ENCODE measurements around the gene APBB2.

APBB2 gene

DNA sequence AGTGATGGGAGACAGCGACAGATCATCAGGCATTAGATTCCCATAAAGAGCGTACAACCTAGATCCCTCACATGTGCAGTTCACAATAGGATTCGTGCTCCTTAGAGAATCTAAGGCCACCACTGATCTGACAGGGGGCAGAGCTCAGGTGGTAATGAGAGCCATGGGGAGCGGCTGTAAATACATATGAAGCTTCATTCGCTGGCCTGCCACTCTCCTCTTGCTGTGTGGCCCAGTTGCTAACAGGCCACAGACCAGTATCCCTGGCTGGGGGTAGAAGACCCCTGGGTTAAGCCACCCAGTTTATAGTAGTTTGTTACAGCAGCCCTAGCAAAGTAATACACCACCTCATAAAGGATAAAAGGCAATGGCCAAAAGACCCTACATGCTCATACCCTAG is 30.3 kb downstream of the APBB2 start:
- no peak for TF ChIP-seq CREB5 (CRISPR knock-in tag; IDR thresholded peaks at IDR 0.05; ENCODE audit: low read depth)
- TF ChIP-seq GLIS3 (CRISPR knock-in tag; IDR thresholded peaks at IDR 0.05), result no peak
- no peak for ATAC-seq

DNA sequence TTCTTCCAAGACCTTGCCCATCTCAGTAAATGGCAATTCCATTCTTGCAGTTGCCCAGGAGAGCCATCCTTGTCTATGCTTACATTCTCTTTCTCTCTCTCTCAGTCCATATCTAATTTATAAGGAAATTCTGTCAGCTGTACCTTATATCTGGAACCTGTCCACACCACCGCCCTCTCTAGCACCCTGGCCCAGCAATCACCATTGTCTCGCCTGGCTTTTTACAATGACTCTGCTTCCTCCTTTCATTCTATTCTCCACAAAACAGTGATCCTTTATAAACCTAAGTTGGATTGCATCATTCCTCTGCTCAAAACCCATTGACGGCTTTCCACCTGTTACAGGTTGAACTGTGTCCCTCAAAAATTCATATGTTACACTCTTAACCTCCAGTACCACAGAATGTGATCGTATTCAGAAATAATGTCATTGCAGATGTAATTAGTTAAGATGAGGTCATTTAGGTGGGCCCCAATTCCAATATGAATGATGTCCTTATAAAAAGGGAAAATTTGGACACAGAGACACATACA is 31.3 kb downstream of the APBB2 start:
- TF ChIP-seq ZFP30 (CRISPR knock-in tag; IDR thresholded peaks at IDR 0.05) (no peak), OSR1 (CRISPR knock-in tag; IDR thresholded peaks at IDR 0.05) (no peak), SNAI2 (CRISPR knock-in tag; IDR thresholded peaks at IDR 0.05) (no peak), ZC3H10 (CRISPR knock-in tag; IDR thresholded peaks at IDR 0.05) (no peak), ZNF70 (CRISPR knock-in tag; IDR thresholded peaks at IDR 0.05) (no peak), ZNF565 (CRISPR knock-in tag; conservative IDR thresholded peaks at IDR 0.05; ENCODE audit: low read depth) (no peak), TCF4 (CRISPR knock-in tag; IDR thresholded peaks at IDR 0.05; ENCODE audit: borderline replicate concordance) (no peak), RARB (CRISPR knock-in tag; IDR thresholded peaks at IDR 0.05) (no peak), CREB5 (CRISPR knock-in tag; IDR thresholded peaks at IDR 0.05; ENCODE audit: low read depth) (no peak), CSDC2 (CRISPR knock-in tag; IDR thresholded peaks at IDR 0.05) (no peak), ARNTL (CRISPR knock-in tag; IDR thresholded peaks at IDR 0.05; ENCODE audit: borderline replicate concordance, low read depth) (no peak), GLIS3 (CRISPR knock-in tag; IDR thresholded peaks at IDR 0.05) (no peak)
- TF ChIP-seq, protein P1, sequence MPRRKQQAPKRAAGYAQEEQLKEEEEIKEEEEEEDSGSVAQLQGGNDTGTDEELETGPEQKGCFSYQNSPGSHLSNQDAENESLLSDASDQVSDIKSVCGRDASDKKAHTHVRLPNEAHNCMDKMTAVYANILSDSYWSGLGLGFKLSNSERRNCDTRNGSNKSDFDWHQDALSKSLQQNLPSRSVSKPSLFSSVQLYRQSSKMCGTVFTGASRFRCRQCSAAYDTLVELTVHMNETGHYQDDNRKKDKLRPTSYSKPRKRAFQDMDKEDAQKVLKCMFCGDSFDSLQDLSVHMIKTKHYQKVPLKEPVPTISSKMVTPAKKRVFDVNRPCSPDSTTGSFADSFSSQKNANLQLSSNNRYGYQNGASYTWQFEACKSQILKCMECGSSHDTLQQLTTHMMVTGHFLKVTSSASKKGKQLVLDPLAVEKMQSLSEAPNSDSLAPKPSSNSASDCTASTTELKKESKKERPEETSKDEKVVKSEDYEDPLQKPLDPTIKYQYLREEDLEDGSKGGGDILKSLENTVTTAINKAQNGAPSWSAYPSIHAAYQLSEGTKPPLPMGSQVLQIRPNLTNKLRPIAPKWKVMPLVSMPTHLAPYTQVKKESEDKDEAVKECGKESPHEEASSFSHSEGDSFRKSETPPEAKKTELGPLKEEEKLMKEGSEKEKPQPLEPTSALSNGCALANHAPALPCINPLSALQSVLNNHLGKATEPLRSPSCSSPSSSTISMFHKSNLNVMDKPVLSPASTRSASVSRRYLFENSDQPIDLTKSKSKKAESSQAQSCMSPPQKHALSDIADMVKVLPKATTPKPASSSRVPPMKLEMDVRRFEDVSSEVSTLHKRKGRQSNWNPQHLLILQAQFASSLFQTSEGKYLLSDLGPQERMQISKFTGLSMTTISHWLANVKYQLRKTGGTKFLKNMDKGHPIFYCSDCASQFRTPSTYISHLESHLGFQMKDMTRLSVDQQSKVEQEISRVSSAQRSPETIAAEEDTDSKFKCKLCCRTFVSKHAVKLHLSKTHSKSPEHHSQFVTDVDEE (CRISPR knock-in tag; IDR thresholded peaks at IDR 0.05), result no peak
- TF ChIP-seq, protein P2, sequence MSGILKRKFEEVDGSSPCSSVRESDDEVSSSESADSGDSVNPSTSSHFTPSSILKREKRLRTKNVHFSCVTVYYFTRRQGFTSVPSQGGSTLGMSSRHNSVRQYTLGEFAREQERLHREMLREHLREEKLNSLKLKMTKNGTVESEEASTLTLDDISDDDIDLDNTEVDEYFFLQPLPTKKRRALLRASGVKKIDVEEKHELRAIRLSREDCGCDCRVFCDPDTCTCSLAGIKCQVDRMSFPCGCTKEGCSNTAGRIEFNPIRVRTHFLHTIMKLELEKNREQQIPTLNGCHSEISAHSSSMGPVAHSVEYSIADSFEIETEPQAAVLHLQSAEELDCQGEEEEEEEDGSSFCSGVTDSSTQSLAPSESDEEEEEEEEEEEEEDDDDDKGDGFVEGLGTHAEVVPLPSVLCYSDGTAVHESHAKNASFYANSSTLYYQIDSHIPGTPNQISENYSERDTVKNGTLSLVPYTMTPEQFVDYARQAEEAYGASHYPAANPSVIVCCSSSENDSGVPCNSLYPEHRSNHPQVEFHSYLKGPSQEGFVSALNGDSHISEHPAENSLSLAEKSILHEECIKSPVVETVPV (CRISPR knock-in tag; IDR thresholded peaks at IDR 0.05), result no peak
- no peak for ATAC-seq

- no peak for TF ChIP-seq CREB5 (CRISPR knock-in tag; IDR thresholded peaks at IDR 0.05; ENCODE audit: low read depth)
- TF ChIP-seq ZFP3 (CRISPR knock-in tag; IDR thresholded peaks at IDR 0.05), result no peak
- no peak for TF ChIP-seq TCF4 (CRISPR knock-in tag; IDR thresholded peaks at IDR 0.05; ENCODE audit: borderline replicate concordance)
- TF ChIP-seq, protein P1 (CRISPR knock-in tag; IDR thresholded peaks at IDR 0.05), result no peak
- no peak for TF ChIP-seq ESRRG (CRISPR knock-in tag; IDR thresholded peaks at IDR 0.05)
- no peak for TF ChIP-seq ARNTL (CRISPR knock-in tag; IDR thresholded peaks at IDR 0.05; ENCODE audit: borderline replicate concordance, low read depth)
- TF ChIP-seq ISL1 (CRISPR knock-in tag; IDR thresholded peaks at IDR 0.05), result no peak
- TF ChIP-seq GLIS3 (CRISPR knock-in tag; IDR thresholded peaks at IDR 0.05), result no peak
- TF ChIP-seq OSR1 (CRISPR knock-in tag; IDR thresholded peaks at IDR 0.05), result no peak
- TF ChIP-seq POU6F1 (CRISPR knock-in tag; IDR thresholded peaks at IDR 0.05; ENCODE audit: borderline replicate concordance, low read depth), result no peak
- no peak for TF ChIP-seq BACH2 (CRISPR knock-in tag; IDR thresholded peaks at IDR 0.05; ENCODE audit: borderline replicate concordance)
- TF ChIP-seq ZNF8 (CRISPR knock-in tag; IDR thresholded peaks at IDR 0.05), result no peak
- no peak for ATAC-seq
Measured at GRCh38 chr4:41181037-41181436, 33.3 kb downstream of the APBB2 start.

Data from SK-N-SH treated with all-trans-retinoic acid at 6 μM for 48 hours (cell line).